HS-27A (cell line): ENCODE measurements around the gene PHACTR1.
"Not testable (repeated sequence)": the region's sequence is repeated elsewhere in the genome, so short reads cannot be mapped to it uniquely, and the experiment has no call there.

ENCODE experiments used
- DNase-seq: peaks from one replicate; pipeline ENCODE4 v3.0.0-alpha.2; 2012; ENCODE audit warnings: low read depth, missing footprints

Gene PHACTR1

DNA sequence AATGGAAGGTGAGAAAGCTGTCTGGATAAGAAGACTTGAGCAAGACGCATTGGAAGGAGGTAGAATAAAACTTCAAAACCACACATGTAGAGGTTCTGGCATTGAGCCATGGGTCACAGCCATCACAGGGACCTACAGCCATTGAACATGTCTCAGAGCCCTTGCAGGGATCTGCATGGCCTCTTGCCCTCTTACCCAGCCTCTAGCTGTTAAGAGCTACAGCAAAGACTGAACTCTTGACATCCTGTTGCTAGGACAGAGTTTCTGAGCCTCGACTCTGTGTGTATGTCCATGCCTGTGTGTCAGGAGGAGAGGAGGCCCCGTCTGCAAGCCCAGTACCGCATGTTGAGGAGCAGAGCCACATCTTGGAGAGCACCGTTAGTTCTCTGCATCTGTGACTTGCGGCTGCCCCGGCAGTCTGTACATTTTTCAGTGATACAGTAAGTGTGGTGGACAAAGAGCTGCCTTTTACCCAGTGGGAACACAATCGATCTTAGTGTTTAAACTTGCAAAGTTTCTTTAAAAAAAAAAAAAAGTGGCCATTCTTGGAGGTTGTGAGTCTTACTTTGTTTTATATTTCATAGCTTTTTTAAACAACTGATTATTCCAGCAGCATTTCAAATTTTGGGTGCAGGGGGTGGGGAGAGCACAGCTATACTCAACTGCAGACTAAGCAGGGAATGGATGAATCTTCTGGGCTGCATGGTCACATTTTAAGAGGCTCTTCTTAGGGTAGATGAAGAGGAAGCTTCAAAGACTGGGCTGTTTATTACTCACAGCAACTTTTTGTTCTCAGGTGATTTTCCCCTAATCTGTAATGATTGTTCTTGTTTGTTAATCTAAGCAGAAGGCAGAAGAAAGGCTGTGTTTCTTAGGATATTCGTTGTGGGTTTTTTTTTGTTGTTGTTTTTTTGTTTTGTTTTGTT is 523.2 kb downstream of the PHACTR1 start:
- no peak for DNase-seq

DNA sequence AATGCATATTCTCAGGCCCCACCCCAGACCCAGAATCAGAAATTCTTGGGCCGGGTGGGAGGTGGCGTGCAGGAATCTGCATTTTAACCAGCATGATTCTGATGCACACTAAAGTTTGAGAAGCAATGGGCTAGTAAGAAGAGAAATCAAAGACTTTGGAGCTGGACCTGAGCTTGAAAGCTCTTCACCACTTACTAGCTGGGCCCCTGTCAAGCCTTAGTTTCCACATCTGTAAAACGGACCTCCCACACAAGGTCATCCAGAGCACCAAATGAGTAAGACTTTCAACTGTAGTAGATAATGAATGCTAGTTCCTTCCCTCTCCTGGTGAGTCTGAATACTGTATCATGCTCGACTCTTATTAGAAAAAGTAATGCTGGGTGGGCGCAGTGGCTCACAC is 524.8 kb downstream of the PHACTR1 start:
- no peak for DNase-seq

DNA sequence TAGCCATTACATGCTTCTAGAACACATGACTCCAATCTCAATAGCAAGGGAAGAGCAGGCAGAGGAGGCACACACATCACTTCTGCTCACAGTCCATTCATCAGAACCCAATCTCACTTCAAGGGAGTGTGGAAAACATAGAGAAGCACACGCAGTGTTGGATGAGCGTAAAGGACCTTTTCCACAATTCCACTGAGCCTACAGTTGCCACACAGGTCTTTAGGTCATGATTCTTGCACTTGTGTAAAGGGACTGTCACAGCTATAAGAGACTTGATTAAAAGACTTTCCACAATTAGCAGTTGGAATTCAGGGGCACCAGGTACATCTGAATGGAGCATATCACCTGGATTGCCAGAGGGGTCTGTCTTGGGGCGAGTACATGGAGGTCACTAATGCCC is 525.6 kb downstream of the PHACTR1 start:
- DNase-seq: no peak

DNA sequence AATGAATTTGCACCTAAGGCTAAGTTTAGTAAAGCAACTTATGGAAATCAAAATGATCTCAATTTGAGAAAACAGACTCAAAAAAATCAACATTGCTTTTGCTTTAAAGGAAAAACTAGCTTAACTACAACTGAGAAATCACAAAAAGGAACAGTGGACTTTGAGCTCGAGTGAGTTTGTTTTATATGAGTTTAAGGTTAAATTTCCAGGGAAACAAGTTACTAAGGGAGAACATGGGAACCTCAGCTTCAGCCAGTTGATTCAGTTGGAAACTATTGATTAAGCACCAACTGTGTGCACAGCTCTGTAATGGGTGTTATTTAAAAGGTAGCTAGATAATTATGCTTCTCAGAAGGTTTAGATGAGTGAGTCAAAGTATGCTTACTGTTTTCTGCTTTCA is 526.0 kb downstream of the PHACTR1 start:
- no peak for DNase-seq

DNA sequence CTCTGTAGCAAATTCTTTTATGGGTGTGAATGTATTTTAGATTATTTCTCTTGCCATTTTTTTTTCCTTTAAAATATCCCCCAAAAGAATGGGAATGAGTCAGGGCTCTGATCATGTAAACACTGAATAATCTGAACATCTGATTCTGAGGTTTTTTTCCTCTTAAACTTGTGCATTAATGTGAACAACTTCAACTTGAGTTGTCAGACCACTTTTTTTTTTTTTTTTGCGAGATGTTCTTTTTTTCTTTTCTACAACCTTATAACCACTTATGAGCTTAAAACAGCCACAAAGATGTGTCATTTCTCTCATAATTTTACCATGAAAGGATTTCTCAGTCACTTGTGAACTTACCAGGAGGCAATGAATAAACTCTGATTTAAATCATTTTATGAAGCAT is 526.5 kb downstream of the PHACTR1 start:
- no peak for DNase-seq

DNA sequence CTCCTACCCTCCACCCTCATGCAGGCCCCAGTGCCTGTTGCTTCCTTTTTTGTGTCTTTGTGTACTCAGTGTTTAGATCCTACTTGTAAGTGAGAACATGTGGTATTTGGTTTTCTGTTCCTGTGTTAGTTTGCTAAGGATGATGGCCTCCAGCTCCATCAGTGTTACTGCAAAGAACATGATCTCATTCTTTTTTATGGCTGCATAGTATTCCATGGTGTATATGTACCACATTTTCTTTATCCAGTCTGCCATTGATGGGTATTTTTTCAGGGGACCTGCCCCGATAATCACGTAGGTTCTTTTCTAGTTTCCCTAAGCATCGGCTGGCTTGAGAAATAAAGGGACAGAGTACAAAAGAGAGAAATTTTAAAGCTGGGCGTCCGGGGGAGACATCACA is 527.2 kb downstream of the PHACTR1 start:
- DNase-seq: not testable (repeated sequence)

DNA sequence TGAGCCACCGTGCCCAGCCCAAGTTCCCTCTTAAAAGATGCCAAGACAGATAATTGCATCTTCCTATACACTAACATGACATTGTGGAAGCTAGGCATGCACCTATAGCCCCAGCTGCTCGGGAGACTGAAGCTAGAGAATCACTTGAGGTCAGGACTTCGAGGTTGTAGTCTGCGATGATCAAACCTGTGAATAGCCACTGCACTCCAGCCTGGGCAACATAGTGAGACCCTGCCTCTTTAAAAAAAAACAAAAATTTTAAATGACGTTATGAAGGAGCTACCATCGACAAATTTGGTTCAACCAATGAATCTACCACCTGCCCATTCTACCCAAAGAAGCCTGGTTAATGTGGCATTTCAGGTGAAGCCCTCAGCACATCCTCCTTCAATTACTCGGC is 531.1 kb downstream of the PHACTR1 start:
- no peak for DNase-seq

DNA sequence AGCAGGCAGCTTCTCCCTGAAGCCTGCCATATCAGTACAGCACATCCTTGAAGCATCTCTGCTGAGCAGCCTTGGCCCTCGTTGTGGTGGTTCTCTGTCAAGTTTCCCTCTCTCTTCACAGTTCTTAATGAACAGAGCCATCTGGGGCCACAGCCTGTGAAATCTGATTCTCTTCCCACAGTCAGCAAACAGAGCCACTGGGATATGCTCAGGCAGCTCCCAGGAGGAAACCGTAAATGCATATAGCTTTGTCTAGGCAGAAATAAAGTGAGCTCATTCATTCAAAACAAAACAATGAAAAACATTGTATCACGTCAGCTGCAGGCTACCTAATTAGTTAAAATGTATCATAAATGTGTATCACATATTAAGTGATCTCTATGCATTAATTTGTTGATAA is 531.5 kb downstream of the PHACTR1 start:
- no peak for DNase-seq

DNA sequence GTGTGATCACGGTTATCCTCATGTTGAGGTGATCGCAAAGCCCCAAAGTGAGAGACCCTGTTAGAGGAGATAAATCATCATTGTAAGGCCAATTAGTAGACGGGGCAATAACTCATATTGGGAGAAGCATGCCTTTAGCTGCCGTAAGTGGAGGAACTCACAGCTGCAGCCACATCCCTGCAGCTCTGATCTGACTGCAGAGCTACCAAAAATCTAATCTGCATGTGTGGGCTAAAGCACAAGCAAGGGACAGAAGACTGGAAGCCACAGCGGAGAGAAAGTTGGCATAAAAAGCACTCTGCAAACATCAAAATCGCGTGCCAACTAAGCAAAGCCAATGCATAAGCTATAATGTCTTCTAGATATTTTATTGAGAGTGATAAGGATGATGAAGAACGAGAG is 532.0 kb downstream of the PHACTR1 start:
- no peak for DNase-seq

DNA sequence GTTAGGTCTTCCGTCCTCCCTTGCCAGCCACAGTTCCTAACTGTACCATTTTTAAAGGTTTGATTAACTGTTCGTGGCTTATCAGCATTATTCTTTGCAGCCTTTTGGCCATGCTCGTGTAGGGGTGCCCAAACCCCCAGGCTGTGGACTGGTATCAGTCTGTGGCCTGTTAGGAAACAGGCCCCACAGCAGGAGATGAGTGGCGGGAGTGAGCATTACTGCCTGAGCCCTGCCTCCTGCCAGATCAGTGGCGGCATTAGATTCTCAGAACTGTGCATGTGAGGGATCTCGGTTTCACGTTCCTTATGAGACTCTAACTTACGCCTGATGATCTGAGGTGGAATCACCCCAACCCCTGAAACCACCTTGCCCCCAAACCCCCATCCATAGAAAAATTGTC is 532.4 kb downstream of the PHACTR1 start:
- no peak for DNase-seq

DNA sequence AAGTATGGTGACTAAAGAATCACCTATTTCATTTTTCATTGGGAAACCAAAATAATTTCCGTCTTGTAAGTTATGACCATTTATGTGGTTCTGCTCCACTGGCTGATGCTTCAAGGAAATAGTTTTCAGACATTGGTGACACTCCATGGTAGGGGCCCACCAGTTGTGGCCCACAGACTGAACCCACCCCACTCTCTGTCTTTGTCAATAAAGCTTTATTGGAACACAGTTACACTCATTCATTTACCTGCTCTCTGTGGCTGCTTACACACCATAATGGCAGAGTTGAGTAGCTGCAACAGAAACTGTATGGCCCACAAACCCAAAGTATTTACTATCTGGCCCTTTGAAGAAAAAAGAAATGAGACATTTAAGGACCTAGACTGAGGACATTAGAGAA is 533.2 kb downstream of the PHACTR1 start:
- no peak for DNase-seq

DNA sequence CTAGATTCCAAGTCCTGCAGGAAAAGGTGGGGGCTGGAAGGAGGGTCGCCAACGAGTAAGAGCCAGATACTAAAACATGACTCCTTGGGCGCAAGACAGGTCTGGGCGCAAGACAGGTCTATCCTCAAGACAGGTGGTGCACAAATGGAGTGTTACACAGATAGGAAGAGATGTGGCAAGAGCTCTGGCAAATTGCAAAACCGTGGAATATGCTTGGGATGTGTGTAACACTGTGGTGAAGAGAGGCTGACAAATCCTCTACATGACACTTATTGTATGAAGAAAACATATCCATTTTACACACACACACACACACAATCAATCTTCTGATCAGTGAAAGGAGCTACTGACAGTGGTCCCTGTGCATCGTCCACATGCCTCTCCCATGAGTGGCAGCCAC is 534.1 kb downstream of the PHACTR1 start:
- DNase-seq: no peak

DNA sequence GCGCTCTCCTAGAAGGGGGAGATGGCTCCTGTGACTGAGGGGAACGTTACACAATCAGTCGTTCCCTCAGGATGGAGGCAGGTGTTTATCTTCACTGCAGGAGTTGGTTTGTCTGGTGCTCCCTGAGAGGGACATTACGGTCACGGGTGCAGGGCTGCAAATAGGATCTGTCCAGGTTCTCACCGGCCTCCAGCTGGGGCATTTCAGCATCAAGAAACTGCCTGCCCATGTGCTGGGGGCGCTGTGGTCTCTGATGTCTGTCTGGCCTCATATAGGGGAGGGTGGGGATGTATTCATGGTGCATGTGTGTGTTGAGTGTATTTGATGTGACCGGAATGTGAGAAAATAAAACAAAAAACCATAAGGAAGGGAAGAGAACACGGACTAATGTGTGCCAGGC is 534.7 kb downstream of the PHACTR1 start:
- DNase-seq: no peak

DNA sequence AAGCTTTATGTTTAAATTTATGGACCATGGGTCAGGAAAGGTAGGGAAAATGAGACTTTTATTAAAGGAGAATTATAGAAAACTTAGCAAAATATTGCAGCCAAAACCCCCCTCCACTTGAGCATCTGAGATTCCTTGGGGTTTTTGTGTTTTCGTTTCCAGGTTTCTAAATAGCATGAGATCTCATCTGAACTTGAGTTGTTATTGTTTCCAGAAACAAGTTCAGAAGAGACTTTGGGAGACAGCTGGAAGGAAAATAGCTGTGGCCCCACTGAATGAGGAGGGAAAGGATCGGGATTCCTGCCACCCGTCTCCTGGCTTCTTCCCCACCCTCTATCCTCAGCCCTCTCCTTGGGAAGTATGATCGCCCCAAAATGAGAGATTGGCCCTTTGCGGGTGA is 536.2 kb downstream of the PHACTR1 start:
- no peak for DNase-seq

DNA sequence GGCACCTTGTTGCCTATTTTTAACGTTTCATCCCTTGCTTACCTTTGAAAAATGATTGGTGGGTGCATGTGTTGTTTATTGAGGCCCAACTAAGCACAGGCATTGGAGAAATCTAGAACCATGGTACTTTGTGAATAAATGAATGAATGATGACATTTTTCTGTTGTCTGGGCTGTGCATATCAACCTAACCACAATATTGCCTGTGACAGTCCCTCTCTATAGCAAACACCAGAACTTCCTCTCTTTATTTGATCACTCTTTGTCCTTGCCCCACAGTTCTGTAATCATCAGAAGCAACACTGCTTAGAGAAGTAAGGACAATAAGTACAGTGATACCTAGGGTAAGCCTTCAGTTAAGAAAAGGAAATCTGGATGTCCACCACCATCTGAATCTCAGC is 536.7 kb downstream of the PHACTR1 start:
- DNase-seq: no peak

DNA sequence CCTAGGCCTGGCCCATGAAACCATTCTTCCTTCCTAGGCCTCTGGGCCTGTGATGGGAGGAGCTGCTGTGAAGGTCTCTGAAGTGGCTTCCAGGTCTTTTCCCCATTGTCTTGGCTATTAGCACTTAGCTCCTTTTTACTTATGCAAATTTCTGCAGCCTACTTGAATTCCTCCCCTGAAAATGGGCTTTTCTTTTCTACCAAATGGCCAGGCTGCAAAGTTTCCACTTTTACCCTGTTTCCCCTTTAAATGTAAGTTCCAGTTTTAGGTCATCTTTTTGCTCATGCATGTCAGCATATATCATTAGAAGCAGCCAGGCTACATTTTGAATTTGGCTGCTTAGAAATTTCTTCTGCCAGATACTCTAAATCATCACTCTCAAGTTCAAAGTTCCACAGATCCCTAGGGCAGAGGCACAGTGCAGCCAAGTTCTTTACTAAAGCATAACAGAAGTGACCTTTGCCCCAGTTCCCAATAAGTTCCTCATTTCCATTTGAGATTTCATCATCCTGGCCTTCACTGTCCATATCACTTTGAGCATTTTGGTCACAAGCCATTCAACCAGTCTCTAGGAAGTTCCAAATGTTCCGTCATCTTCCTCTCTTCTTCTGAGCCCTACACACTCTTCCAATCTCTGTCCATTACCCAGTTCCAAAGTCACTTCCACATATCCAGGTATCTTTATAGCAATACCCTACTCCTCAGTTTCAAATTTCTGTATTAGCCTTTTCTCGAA is 539.9 kb downstream of the PHACTR1 start:
- no peak for DNase-seq

DNA sequence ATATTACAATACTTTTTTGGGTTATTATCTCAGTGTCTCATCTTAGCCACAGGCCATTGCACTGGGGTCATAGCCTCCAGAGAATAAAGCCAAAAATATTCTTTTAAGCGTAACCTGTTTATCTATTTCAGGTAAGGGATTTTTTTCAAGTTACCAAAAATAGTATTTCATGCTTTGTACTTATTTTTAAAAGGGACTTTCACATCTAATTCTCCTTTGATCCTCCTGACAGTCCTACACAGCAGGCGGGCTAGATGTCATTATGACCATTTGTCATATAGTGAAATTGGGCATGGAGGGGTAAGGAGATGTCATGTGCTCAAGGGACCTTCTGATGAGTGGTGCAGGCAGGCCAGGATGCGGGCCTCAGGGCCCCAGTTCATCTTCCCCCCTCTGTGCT is 542.8 kb downstream of the PHACTR1 start:
- no peak for DNase-seq

DNA sequence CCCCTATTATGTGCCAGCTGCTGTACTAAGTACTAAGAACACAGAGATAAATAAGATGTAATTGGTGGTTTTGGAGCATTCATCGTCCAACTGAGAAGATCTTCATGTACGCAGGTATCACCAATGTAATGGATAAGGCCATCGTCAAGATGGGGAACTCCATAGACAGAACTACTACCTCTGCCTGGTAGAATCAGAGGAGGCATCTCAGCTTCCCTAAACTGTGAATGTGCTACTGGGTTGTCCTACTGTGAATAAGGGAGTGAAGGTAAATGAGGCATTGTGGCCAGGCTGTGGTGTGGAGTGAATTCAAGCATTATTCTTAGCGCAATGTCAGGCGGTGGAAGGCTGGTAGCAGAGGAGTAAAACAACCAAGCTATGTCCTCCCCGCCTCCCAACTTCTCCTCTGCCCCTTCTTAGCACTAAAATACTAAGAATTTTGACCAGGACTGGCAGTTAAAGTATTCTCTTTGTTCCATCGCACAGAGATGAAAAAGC is 543.6 kb downstream of the PHACTR1 start:
- DNase-seq: no peak

DNA sequence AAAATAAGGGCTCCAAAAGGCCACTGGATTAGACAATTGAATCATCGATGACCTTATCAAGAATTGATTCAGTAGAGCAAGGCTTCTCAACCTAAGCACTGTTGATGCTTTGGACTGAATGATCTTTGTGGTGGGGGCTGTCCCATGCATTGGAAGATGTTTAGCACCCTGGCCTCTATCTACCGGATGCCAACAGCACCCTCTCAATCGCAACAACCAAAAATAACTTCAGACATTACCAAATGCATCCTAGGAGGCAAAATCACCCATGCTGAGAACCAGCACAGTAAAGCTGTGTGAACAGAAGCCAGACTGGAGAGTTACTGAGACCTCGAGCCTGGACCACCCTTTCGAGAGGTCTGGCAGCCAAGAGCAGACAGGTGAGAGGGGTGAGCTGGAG is 544.3 kb downstream of the PHACTR1 start:
- no peak for DNase-seq

DNA sequence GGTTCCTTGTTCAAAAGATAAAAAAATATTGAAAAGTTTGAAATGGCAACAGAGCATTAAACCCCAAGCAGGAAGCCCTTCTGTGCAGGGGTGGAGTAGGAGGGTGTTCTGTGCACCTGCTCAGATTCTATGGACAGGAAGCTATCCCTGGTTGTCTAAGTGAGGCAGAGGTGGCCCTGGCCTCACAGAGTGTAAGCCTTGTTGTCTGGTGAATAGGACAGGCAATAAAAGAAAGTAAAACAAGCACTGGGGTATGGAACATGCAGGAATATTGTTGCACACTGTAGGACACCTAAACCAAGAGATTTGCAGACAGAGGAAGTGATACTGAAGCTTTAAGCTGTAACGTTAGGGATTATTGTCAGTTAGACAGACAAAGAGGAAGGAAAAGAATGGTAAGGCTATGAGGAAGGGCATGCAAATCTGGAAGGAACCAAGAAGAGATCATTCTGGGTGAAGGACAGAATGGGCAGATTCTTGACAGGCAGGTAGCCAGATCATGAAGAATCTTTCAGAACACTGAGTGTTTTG is 545.0 kb downstream of the PHACTR1 start:
- DNase-seq: no peak

DNA sequence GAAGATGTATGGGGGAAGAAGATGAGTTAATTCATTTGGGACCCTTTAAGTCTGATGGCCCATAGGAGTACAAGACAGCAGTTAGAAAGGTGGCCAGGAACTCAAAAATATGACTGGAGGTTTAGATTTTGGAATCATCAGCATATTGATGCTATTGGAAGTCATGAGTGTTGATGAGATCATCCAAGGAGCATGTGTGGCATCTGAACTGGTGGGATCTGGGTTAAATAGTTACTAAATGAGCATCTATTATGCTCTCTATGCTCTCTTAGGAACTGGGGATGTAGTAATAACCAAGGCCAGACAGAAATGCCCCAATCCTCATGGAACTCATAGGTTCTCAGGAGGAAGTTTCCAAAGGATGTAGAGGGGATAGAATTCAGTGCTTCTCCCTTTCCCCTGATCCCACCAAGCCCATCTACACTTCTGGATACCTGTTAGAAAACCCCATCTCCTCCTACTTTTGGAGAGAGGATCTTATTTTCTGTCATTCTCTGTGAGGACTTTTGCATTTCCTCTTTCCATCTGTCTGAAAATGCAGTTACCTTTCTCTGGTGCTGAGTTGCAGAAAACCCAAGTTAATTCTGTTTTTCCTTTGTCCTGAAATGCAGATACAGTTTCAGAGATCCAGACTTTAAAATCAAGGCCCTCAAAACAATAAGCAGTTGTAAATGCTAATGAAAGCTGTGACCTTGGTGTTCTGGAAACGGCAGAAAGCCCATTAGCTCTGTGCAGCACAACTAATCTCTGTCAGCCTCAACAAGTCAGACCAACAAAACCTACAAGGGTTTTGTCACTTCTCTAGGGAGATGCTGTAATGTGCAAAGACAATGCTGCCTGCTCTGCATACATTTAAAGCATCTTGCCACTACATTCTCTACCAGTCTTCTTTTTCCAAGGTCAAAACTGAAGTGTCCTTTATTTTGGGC is 546.0 kb downstream of the PHACTR1 start:
- no peak for DNase-seq

DNA sequence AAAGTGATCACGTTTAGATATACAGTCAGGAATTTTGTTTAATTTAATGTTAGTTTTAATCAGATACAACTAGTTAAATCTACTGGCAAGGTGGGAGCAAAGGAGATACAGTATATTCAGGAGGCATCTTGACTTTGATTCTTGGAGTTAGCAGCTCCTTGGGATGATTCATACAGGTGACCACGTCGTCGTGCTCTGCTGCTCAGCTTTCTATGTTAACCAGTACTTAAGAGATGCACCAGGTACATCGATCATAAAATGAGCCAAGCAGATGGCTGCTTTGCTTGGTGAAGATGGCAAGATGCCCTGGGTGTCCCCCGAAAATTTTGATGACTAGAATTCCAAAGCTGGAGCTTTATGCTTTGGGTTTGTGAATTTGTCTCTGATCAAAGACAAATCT is 547.1 kb downstream of the PHACTR1 start:
- DNase-seq: no peak
